Psoas muscle (tissue), 8 donors: ENCODE results near the gene KRT78. TPM values are rescaled to one million over a fixed set of nuclear protein-coding genes. Genes with fewer than 3 reads are reported as not detected.

Experiments used
- ATAC-seq, 4 donors: fragments of 200-7000 bp; cut with Tn5 transposase; one replicate each; pipeline ENCODE4 v1.9.1; 2020; ENCODE audit warnings: moderate library complexity in 3 of 4, mild to moderate bottlenecking in 2 of 4
- DNase-seq, 2 donors: peaks; one replicate each; pipeline ENCODE4 v3.0.0-alpha.2; 2020
- H3K27ac ChIP-seq: fragments of 200-600 bp; one replicate; pipeline ENCODE4 v1.8.0; 2022
- H3K27me3 ChIP-seq, 3 donors: fragments of 200-600 bp in 1 of 3; one replicate each; pipeline versions ENCODE4 v1.6.1 to v1.8.0; 2013 to 2022; ENCODE audit warnings: low read length in 2 of 3, mild to moderate bottlenecking in 2 of 3, moderate library complexity in 1 of 3; ENCODE audit not compliant: insufficient read depth in 3 of 3
- H3K36me3 ChIP-seq, 2 donors: fragments of 200-600 bp in 1 of 2; one replicate each; pipeline versions ENCODE4 v1.6.1 to v1.8.0; 2013 to 2022; ENCODE audit warnings: low read depth in 1 of 2, mild to moderate bottlenecking in 1 of 2, moderate library complexity in 1 of 2; ENCODE audit not compliant: insufficient read depth in 1 of 2
- H3K4me1 ChIP-seq: fragments of 200-600 bp; one replicate; pipeline ENCODE4 v1.8.0; 2022
- H3K4me3 ChIP-seq: fragments of 200-600 bp; one replicate; pipeline ENCODE4 v1.8.0; 2022; ENCODE audit warnings: mild to moderate bottlenecking
- H3K9me3 ChIP-seq: fragments of 200-600 bp; one replicate; pipeline ENCODE4 v1.8.0; 2022
- WGBS, 3 donors: extraction: QIAGEN DNeasy Blood & Tissue Kit; methylation state at CpG; one replicate each; pipeline versions ENCODE4 v1.1.6 to v1.1.7; 2013; 5-methylcytosine and 5-hydroxymethylcytosine counted together
- intact Hi-C, 2 donors: fragments of 100-400 bp; cut with DNase I; formaldehyde crosslinking; loops; one replicate each; pipeline versions ENCODE4 v1.11.0 to v1.14.2; 2022
- polyA plus RNA-seq, 3 donors: library from polyadenylated mRNA; stranded (reverse); fragments of 200-250 nt; gene quantifications; one replicate each; pipeline ENCODE4 v1.2.3, GENCODE V29; 2013
- total RNA-seq, 4 donors: library from RNA; stranded (reverse); fragmentation: NEBNext Ultra II Directional in 2 of 4; extraction: Animal tissue kit (Norgen Biotek cat#: 25700) in 2 of 4; gene quantifications; one replicate each; pipeline versions ENCODE4 v1.2.1 to v1.2.4, GENCODE V29; 2021 to 2023
- TF ChIP-seq, protein P1 (sequence below): fragments of 200-600 bp; IDR thresholded peaks from one replicate; pipeline ENCODE4 v1.8.0; 2022; ENCODE audit warnings: antibody characterized with exemption
- donor health status: healthy with polysubstance abuse.
- donor health status: DM: no; HTN: no; CAD: no; lungs with moderate emphysema.
- donor health status: Bipolar disorder and iron deficiency.
- donor health status: healthy.
- donor health status: DM: yes; HTN: yes; CAD: no.
- donor health status: DM: no; HTN: no; CAD: no.
- donor health status: DM: no; HTN: no; CAD: no.
- donor health status: DM: yes; HTN: yes; CAD: no.

KRT78 gene
- total and polyA plus RNA-seq, 7 donors, result 0.04 TPM; not detected in 6

DNA sequence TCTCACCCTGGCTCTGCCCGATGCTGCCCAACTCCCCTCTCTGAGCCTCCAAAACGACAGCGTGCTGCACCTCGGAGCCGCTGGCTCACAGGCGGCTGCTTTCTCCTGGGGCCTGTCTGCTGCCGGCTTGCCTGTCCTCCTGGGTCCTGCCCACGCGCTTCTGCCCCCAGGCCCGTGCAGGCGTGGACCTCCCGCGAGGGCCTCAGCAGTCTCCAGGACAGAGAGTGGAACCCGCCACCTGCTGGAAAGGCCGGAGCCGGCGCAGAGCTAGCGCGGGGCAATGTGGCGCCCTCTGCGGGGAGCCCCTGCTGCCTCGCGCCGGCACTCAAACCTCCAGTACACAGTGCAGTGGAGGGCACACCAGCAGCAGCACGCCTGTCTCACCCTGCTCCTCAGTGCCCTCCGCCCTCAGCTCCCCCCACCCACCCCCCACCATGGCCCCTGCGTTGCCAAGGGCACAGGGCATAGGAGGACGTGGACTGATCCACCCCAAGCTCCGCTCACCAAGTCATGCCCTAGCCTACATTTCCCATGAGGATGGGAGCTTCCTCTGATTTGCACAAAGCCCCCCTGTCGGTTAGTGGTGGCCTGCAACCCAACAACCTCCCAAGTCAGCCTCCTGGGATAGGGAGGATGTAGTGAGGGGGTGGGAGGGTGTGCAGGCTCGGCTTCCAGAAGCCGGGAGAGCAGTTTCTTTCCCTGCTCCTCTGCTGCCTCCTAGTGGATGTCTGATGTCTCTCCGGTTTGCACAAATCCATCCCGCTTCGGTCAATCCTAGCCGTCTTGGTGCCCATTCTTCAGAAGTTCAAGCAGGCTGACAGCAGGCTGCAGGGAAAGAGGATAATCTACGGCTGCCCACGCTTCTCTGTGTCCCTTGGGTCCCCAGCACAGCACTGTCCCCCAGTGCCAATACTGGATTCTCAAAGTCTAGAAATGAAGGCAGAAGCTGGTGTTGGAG, 30.9 kb upstream of the KRT78 start:
- intact Hi-C loops, result loop anchor here (1.0 to 10.0 kb wide), 6 partner anchors 295 to 723 kb away; no protein-coding TSS in a partner anchor
- WGBS, 3 donors, result 6 to 10% (median 9%) methylated on average over 33 to 38 of the region's 38 CpGs
- no peaks in the 10 kb centered on the region for H3K9me3 ChIP-seq
- H3K36me3 ChIP-seq, result no peaks in the 10 kb centered on the region
- peak overlapping the region; percentile 33 for H3K4me3 ChIP-seq
- TF ChIP-seq, protein P1, sequence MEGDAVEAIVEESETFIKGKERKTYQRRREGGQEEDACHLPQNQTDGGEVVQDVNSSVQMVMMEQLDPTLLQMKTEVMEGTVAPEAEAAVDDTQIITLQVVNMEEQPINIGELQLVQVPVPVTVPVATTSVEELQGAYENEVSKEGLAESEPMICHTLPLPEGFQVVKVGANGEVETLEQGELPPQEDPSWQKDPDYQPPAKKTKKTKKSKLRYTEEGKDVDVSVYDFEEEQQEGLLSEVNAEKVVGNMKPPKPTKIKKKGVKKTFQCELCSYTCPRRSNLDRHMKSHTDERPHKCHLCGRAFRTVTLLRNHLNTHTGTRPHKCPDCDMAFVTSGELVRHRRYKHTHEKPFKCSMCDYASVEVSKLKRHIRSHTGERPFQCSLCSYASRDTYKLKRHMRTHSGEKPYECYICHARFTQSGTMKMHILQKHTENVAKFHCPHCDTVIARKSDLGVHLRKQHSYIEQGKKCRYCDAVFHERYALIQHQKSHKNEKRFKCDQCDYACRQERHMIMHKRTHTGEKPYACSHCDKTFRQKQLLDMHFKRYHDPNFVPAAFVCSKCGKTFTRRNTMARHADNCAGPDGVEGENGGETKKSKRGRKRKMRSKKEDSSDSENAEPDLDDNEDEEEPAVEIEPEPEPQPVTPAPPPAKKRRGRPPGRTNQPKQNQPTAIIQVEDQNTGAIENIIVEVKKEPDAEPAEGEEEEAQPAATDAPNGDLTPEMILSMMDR, result peak; percentile 80
- no peak overlapping the region for H3K27ac ChIP-seq
- ATAC-seq, result peak; percentile 80 to 90 (median 84)
- peak; percentile 66 to 79 for DNase-seq
- peaks cover 4% of the 10 kb centered on the region for H3K4me1 ChIP-seq
- H3K27me3 ChIP-seq, result peaks cover 0 to 14% (median 0%) of the 10 kb centered on the region in 3 donors

DNA sequence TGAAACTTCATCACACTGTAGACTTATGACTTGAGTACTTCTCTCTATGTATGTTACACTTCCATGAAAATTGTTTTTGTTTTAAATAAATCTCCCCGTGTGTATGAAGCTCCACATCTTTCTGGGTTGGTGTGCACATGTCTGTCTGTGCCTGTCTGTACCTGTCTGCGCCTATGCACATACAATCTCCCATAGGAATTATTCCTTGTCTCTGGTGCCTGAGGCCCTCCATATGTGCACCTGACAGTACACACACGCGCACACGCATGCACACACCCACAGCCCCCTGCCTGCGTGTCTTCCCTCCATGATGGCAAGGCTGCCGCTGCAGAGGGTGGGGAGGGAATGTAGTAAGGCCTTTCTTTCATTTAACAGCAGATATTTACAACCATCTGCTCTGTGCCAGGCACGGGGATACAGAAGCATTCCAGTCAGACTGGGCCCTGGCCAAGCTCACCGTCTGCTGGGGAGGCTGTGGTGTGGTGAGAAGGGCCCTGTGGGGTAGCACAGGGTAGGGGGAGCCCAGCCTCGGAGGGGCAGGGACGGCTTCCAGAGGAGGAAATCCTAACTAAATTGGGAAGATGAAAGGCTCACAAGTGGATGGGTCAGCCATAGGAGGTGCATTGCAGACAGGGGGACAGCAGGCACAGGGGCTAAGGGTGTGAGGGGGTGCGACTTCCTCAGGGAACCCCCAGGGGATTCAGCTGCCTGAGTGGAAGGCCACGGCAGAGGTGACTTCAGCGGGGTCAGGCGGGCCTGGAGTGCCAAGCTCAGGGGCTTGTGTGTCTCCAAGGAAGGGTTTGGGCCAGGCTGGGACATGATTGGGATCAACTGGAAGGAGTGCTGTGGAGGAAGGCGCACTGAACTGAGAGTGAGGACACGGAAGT, 30.0 kb upstream of the KRT78 start:
- DNase-seq (no peak), ATAC-seq (peak in 1 of 4 donors; percentile 2)
- Histone ChIP-seq H3K4me1 (peaks cover 4% of the 10 kb centered on the region), H3K9me3 (no peaks in the 10 kb centered on the region), H3K27me3 (peaks cover 0 to 16% (median 0%) of the 10 kb centered on the region in 3 donors), H3K27ac (no peak overlapping the region), H3K4me3 (no peak overlapping the region), H3K36me3 (no peaks in the 10 kb centered on the region)
- TF ChIP-seq, protein P1, result no peak
- WGBS, 3 donors, result 77 to 80% (median 78%) methylated on average over 16 to 17 of the region's 17 CpGs
- intact Hi-C loops, result loop anchor here (1.0 to 10.0 kb wide), 4 partner anchors 294 to 721 kb away; no protein-coding TSS in a partner anchor

DNA sequence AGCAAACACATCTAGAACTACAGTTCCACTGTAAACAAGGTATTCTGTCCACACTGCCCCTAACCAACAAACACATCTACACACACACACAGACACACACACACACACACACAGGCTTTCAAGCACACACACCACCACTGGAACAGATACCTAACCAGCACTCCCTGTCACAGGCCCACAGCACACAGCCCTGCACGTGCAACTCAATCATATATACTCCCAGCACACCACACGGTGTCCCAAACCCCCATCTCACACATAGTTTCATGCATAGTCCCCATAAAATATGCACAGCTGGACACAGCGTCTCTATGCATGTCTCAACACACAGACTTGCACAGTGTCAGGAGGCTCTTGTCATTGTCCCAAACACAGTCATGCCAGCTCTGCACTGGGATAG, 28.4 kb upstream of the KRT78 start:
- ATAC-seq, result no peak
- intact Hi-C loops, result loop anchor here in 1 of 2 donors (5.0 to 10.0 kb wide), 3 partner anchors 292 to 720 kb away; no protein-coding TSS in a partner anchor
- H3K27me3 ChIP-seq, result peaks cover 0 to 27% (median 0%) of the 10 kb centered on the region in 3 donors
- H3K4me3 ChIP-seq, result no peak overlapping the region
- DNase-seq, result no peak
- peaks cover 4% of the 10 kb centered on the region for H3K4me1 ChIP-seq
- no peak overlapping the region for H3K27ac ChIP-seq
- no peaks in the 10 kb centered on the region for H3K9me3 ChIP-seq
- no peaks in the 10 kb centered on the region for H3K36me3 ChIP-seq
- TF ChIP-seq, protein P1, result no peak
- WGBS, 3 donors, result 69 to 74% (median 72%) methylated on average over 3 of the region's 3 CpGs

DNA sequence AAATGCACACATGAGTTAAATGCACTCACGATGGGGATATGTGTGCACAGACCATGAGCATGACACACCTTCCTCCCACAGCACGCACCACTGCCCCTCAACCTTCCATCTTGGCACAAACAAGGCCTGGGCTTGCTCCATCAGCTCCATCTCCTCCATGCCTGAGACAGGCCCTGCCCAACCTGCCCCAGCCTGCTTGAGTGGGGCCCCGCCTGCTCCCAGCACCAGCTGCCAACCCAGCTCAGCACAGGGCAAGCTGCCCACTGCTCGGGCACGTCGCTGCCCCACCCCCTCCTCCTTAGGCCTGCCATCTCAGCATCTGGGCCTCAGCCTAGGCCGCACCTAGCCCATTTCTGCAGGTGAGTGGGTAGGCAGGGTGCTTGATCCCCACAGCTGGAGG, 27.6 kb upstream of the KRT78 start:
- WGBS, 3 donors, result 64 to 70% (median 70%) methylated on average over 7 of the region's 7 CpGs
- no peak for DNase-seq
- Histone ChIP-seq H3K9me3 (no peaks in the 10 kb centered on the region), H3K4me3 (no peak overlapping the region), H3K4me1 (peaks cover 4% of the 10 kb centered on the region), H3K36me3 (no peaks in the 10 kb centered on the region), H3K27me3 (peaks cover 0 to 18% (median 0%) of the 10 kb centered on the region in 3 donors), H3K27ac (no peak overlapping the region)
- intact Hi-C loops, result loop anchor here in 1 of 2 donors (5.0 to 10.0 kb wide), 3 partner anchors 292 to 719 kb away; no protein-coding TSS in a partner anchor
- ATAC-seq, result peak in 1 of 4 donors; percentile 48
- TF ChIP-seq, protein P1, result no peak
